Brain microvascular endothelial cell (primary cell): ENCODE measurements around the gene ATAD3C.

Source experiments
- DNase-seq: peaks from one replicate; pipeline ENCODE4 v3.0.0-alpha.2; 2020
- H3K27ac ChIP-seq: fragments of 250-450 bp; sonication (Bioruptor Pico); 2 replicates; pipeline ENCODE4 v1.5.1; 2020; ENCODE audit warnings: mild to moderate bottlenecking, moderate library complexity
- H3K27me3 ChIP-seq: fragments of 250-450 bp; sonication (Bioruptor Pico); replicated peaks from 2 replicates; pipeline ENCODE4 v1.5.1; 2020; ENCODE audit warnings: mild to moderate bottlenecking
- H3K36me3 ChIP-seq: fragments of 250-450 bp; sonication (Bioruptor Pico); replicated peaks from 2 replicates; pipeline ENCODE4 v1.5.1; 2020; ENCODE audit warnings: mild to moderate bottlenecking
- H3K4me3 ChIP-seq: 2 replicates; pipeline ENCODE4 v1.5.1; 2011; ENCODE audit warnings: low read depth, mild to moderate bottlenecking, control low read depth, low read length, moderate library complexity
- in situ Hi-C: cut with HindIII; loops from 2 replicates; pipeline ENCODE4 v1.10.0; 2017; ENCODE audit warnings: low sequenced_read_pairs, low pct_ligation_motif_present
- TF ChIP-seq, protein P1 (sequence below): IDR thresholded peaks from 2 replicates; pipeline ENCODE4 v1.5.1; 2011; ENCODE audit warnings: low read depth, mild to moderate bottlenecking, moderate library complexity, low read length, control low read depth, inconsistent platforms; ENCODE audit errors: missing control alignments

ATAD3C gene

GRCh38 chr1:1432951-1433803, 16.3 kb upstream of the ATAD3C start:
- in situ Hi-C loops, result no loop called here
- H3K36me3 ChIP-seq, result no peaks in the 10 kb centered on the region
- H3K27me3 ChIP-seq, result no peaks in the 10 kb centered on the region
- H3K4me3 ChIP-seq, result no peak overlapping the region
- TF ChIP-seq, protein P1, sequence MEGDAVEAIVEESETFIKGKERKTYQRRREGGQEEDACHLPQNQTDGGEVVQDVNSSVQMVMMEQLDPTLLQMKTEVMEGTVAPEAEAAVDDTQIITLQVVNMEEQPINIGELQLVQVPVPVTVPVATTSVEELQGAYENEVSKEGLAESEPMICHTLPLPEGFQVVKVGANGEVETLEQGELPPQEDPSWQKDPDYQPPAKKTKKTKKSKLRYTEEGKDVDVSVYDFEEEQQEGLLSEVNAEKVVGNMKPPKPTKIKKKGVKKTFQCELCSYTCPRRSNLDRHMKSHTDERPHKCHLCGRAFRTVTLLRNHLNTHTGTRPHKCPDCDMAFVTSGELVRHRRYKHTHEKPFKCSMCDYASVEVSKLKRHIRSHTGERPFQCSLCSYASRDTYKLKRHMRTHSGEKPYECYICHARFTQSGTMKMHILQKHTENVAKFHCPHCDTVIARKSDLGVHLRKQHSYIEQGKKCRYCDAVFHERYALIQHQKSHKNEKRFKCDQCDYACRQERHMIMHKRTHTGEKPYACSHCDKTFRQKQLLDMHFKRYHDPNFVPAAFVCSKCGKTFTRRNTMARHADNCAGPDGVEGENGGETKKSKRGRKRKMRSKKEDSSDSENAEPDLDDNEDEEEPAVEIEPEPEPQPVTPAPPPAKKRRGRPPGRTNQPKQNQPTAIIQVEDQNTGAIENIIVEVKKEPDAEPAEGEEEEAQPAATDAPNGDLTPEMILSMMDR, result no peak
- H3K27ac ChIP-seq, result no peak overlapping the region
- no peak for DNase-seq

DNA sequence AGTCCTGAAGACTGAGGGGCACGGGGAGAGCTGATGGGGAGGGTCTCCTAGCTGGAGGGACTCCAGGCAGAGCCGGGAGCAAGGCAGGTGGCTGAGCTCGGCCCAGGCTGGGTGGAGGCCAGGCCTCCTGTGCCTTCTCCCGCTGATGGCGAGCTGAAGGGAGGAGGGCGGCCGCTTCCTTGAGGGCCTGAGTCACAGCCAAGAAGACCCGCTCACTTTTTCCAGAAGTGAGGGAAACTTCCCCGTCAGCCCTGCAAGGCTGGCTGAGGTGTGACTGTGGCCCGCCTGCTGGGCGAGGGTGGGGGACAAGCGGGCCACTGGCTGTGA, 15.7 kb upstream of the ATAD3C start:
- DNase-seq, result no peak
- Histone ChIP-seq H3K27me3 (no peaks in the 10 kb centered on the region), H3K36me3 (no peaks in the 10 kb centered on the region), H3K27ac (no peak overlapping the region), H3K4me3 (no peak overlapping the region)
- TF ChIP-seq, protein P1, result no peak
- in situ Hi-C loops, result no loop called here

GRCh38 chr1:1434131-1434823, 15.2 kb upstream of the ATAD3C start:
- Histone ChIP-seq H3K36me3 (no peaks in the 10 kb centered on the region), H3K27ac (no peak overlapping the region), H3K4me3 (no peak overlapping the region), H3K27me3 (no peaks in the 10 kb centered on the region)
- TF ChIP-seq, protein P1, result no peak
- no peak for DNase-seq
- in situ Hi-C loops, result no loop called here

GRCh38 chr1:1434824-1435105, 14.7 kb upstream of the ATAD3C start:
- Histone ChIP-seq H3K36me3 (no peaks in the 10 kb centered on the region), H3K27me3 (no peaks in the 10 kb centered on the region), H3K4me3 (no peak overlapping the region), H3K27ac (no peak overlapping the region)
- in situ Hi-C loops, result no loop called here
- TF ChIP-seq, protein P1, result no peak
- no peak for DNase-seq

DNA sequence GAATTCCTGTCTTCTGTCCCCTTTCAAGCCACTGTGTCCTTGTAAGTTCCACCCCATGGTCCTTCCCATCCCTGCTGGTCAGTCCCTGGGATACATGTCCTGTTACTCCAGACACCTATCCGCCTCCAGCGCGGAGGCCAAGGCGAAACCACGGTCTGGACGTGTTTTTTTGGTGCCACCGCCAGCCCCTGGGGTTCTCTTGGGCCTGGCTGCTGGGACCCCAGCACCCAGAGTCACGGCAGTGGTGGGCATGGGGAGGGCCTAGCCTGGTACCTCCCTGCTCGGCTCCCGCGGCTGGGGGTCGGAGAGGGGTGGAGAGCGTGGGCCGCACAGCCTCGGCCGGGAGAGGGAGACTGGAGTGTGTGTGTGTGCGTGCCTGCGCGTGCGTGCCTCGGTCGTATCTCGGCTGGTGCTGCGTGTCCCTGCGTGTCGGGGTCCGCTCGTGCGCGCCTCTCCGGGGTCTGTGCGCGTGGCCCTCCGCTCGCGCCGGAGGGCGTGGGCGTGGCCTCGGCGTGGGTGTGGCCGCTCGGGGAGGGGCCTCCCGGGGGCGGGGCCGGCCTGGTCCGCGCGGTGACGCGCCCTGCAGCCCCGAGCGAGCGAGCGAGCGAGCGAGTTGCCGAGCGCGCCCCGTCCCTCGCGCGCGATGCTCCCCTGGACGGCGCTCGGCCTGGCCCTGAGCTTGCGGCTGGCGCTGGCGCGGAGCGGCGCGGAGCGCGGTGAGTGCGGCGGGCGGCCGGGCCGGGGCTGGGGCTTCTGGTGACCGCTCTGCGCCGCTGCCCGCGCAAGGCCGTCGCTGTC, 14.2 kb upstream of the ATAD3C start, which contains the start of gene VWA1:
Gene VWA1 (plus strand): TSS at position 585 of the 798 bp plus-strand sequence. CDS start 59 bp downstream, at position 644.
- Histone ChIP-seq H3K36me3 (no peaks in the 10 kb centered on the region), H3K4me3 (peak within 1 kb of the TSS; percentile 44), H3K27ac (no peak within 1 kb of the TSS), H3K27me3 (no peaks in the 10 kb centered on the region)
- TF ChIP-seq, protein P1, result peak; percentile 6
- in situ Hi-C loops, result no loop called here
- no peak for DNase-seq
